GM12891 (cell line): ENCODE data around the gene INAVA.

Experiments used
- POLR2A ChIP-seq: IDR thresholded peaks from 2 replicates; pipeline ENCODE4 v1.6.1; 2011; ENCODE audit warnings: low read depth, low read length, control low read depth
- POLR2AphosphoS5 ChIP-seq: IDR thresholded peaks from 2 replicates; pipeline ENCODE4 v1.6.1; 2011; ENCODE audit warnings: low read depth, low read length, control low read depth
- TAF1 ChIP-seq: IDR thresholded peaks from 2 replicates; pipeline ENCODE4 v1.6.1; 2011; ENCODE audit warnings: low read depth, low read length, control low read depth

DNA sequence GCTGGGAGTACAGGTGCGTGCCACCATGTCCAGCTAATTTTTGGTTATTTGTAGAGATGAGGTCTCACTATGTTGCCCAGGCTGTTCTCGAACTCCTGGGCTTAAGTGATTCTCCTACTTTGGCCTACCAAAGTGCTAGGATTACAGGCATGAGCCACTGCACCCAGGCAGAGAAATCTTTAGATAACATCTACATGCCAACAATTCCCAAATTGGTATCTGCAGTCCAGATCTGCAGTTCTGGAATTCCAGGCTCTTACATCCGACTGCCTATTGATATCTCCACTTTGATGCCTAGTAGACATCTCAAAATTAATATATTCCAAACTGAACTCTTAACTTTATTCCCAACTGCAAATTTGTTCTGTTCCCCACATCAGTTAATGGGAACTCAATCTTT is 23.3 kb downstream of the INAVA start:
- TF ChIP-seq TAF1 (no peak), POLR2A (no peak), POLR2AphosphoS5 (no peak)
